Brain microvascular endothelial cell (primary cell): Measurements from ENCODE around the gene IER3.

Experiments used
- DNase-seq: peaks from one replicate; pipeline ENCODE4 v3.0.0-alpha.2; 2020
- H3K27ac ChIP-seq: fragments of 250-450 bp; sonication (Bioruptor Pico); 2 replicates; pipeline ENCODE4 v1.5.1; 2020; ENCODE audit warnings: mild to moderate bottlenecking, moderate library complexity
- H3K27me3 ChIP-seq: fragments of 250-450 bp; sonication (Bioruptor Pico); replicated peaks from 2 replicates; pipeline ENCODE4 v1.5.1; 2020; ENCODE audit warnings: mild to moderate bottlenecking
- H3K36me3 ChIP-seq: fragments of 250-450 bp; sonication (Bioruptor Pico); replicated peaks from 2 replicates; pipeline ENCODE4 v1.5.1; 2020; ENCODE audit warnings: mild to moderate bottlenecking
- H3K4me3 ChIP-seq: 2 replicates; pipeline ENCODE4 v1.5.1; 2011; ENCODE audit warnings: low read depth, mild to moderate bottlenecking, control low read depth, low read length, moderate library complexity
- CTCF ChIP-seq: IDR thresholded peaks from 2 replicates; pipeline ENCODE4 v1.5.1; 2011; ENCODE audit warnings: low read depth, mild to moderate bottlenecking, moderate library complexity, low read length, control low read depth, inconsistent platforms; ENCODE audit errors: missing control alignments
- in situ Hi-C: cut with HindIII; loops from 2 replicates; pipeline ENCODE4 v1.10.0; 2017; ENCODE audit warnings: low sequenced_read_pairs, low pct_ligation_motif_present

The IER3 gene

GRCh38 chr6:30774701-30775100, 30.4 kb upstream of the IER3 start:
- in situ Hi-C loops, result no loop called here
- Histone ChIP-seq H3K4me3 (no peak overlapping the region), H3K36me3 (no peaks in the 10 kb centered on the region), H3K27me3 (no peaks in the 10 kb centered on the region), H3K27ac (no peak overlapping the region)
- no peak for DNase-seq
- TF ChIP-seq CTCF, result no peak

- in situ Hi-C loops, result no loop called here
- H3K4me3 ChIP-seq, result no peak overlapping the region
- no peak for TF ChIP-seq CTCF
- no peaks in the 10 kb centered on the region for H3K27me3 ChIP-seq
- no peak for DNase-seq
- H3K27ac ChIP-seq, result peak overlapping the region; percentile 98
- H3K36me3 ChIP-seq, result no peaks in the 10 kb centered on the region
Observed at GRCh38 chr6:30770592-30770991, 26.2 kb upstream of the IER3 start.

- in situ Hi-C loops, result no loop called here
- Histone ChIP-seq H3K36me3 (no peaks in the 10 kb centered on the region), H3K27me3 (no peaks in the 10 kb centered on the region), H3K4me3 (no peak overlapping the region), H3K27ac (peak overlapping the region; percentile 98)
- no peak for DNase-seq
- TF ChIP-seq CTCF, result no peak
Observed at GRCh38 chr6:30769853-30770524, 25.6 kb upstream of the IER3 start.

GRCh38 chr6:30769088-30769852, 24.9 kb upstream of the IER3 start:
- H3K27ac ChIP-seq, result peak overlapping the region; percentile 98
- in situ Hi-C loops, result no loop called here
- H3K4me3 ChIP-seq, result peak overlapping the region; percentile 30

GRCh38 chr6:30768634-30769087, 24.3 kb upstream of the IER3 start:
- in situ Hi-C loops, result no loop called here
- H3K27me3 ChIP-seq, result no peaks in the 10 kb centered on the region
- no peaks in the 10 kb centered on the region for H3K36me3 ChIP-seq
- no peak for DNase-seq
- no peak for TF ChIP-seq CTCF
- H3K27ac ChIP-seq, result peak overlapping the region; percentile 98
- no peak overlapping the region for H3K4me3 ChIP-seq

More at GRCh38 chr6:30769088-30769852, 24.9 kb upstream of the IER3 start:
- peak; percentile 97 for DNase-seq
- H3K36me3 ChIP-seq, result no peaks in the 10 kb centered on the region
- H3K27me3 ChIP-seq, result no peaks in the 10 kb centered on the region
- no peak for TF ChIP-seq CTCF
